ENCODE measurements around the gene CHMP2A.

- TF ChIP-seq CTCF (IDR thresholded peaks at IDR 0.05; ENCODE audit: insufficient read depth, low read length): no peak
- TF ChIP-seq POLR2AphosphoS5 (IDR thresholded peaks at IDR 0.05; ENCODE audit: low read depth): no peak
- no peak for TF ChIP-seq REST (IDR thresholded peaks at IDR 0.05; ENCODE audit: insufficient replicate concordance, low read depth)
- TF ChIP-seq GABPA (IDR thresholded peaks at IDR 0.05; ENCODE audit: low read depth): no peak
- TF ChIP-seq SPI1 (IDR thresholded peaks at IDR 0.05; ENCODE audit: borderline replicate concordance, low read depth): no peak
Observed at GRCh38 chr19:58563823-58564222, 8.9 kb upstream of the CHMP2A start.
